Bronchial epithelial cell (primary cell): ENCODE results near the gene SLC37A1. TPM values are rescaled to one million over a fixed set of nuclear protein-coding genes. Genes with fewer than 3 reads are reported as not detected.
A peak's percentile ranks its signal among the peaks of the same experiment; 100 is the strongest.

ENCODE experiments used
- DNase-seq: peaks from one replicate; pipeline ENCODE4 v3.0.0-alpha.2; 2010; ENCODE audit warnings: low read depth
- FAIRE-seq: peaks from 2 replicates; lab custom pipeline; 2011; peaks lifted over from hg19 to GRCh38; lab: Jason Lieb, UNC
- H3K27me3 ChIP-seq: 2 replicates; pipeline ENCODE4 v1.5.1; 2011; ENCODE audit warnings: low read length; ENCODE audit not compliant: control insufficient read depth, insufficient read depth
- H3K36me3 ChIP-seq: 2 replicates; pipeline ENCODE4 v1.5.1; 2011; ENCODE audit warnings: low read length; ENCODE audit not compliant: control insufficient read depth, insufficient read depth
- H3K4me3 ChIP-seq: 2 replicates; pipeline ENCODE4 v1.5.1; 2011; ENCODE audit warnings: mild to moderate bottlenecking, low read depth, low read length, control low read depth
- CTCF ChIP-seq: IDR thresholded peaks from 2 replicates; pipeline ENCODE4 v1.5.1; 2011; ENCODE audit warnings: mild to moderate bottlenecking, moderate library complexity, low read length, control low read depth, inconsistent platforms; ENCODE audit not compliant: insufficient read depth, severe bottlenecking
- total RNA-seq: library from RNA; depleted of rRNA; stranded (reverse); fragments of >200 nt; gene quantifications from 2 replicates; pipeline ENCODE4 v1.2.1, GENCODE V29; 2014

SLC37A1 gene
- total RNA-seq, 1 donor from 2014 or later, result 7.1 TPM

- no peak for FAIRE-seq
- H3K27me3 ChIP-seq, result peaks cover 4% of the 10 kb centered on the region
- H3K4me3 ChIP-seq, result no peak overlapping the region
- DNase-seq, result no peak
- H3K36me3 ChIP-seq, result no peaks in the 10 kb centered on the region
- TF ChIP-seq CTCF, result no peak
These were observed 105.1 kb downstream of the SLC37A1 start for GRCh38 chr21:42618707-42619102.

- H3K27me3 ChIP-seq, result peaks cover 4% of the 10 kb centered on the region
- DNase-seq, result no peak
These were observed 105.5 kb downstream of the SLC37A1 start for GRCh38 chr21:42619166-42619565.

GRCh38 chr21:42619841-42620240 is 106.2 kb downstream of the SLC37A1 start:
- DNase-seq, result no peak
- Histone ChIP-seq H3K27me3 (peaks cover 4% of the 10 kb centered on the region), H3K36me3 (no peaks in the 10 kb centered on the region), H3K4me3 (no peak overlapping the region)
- no peak for FAIRE-seq
- no peak for TF ChIP-seq CTCF

More at GRCh38 chr21:42619166-42619565, 105.5 kb downstream of the SLC37A1 start:
- TF ChIP-seq CTCF, result no peak
- no peak overlapping the region for H3K4me3 ChIP-seq
- FAIRE-seq, result no peak
- no peaks in the 10 kb centered on the region for H3K36me3 ChIP-seq

- peaks cover 4% of the 10 kb centered on the region for H3K27me3 ChIP-seq
- H3K36me3 ChIP-seq, result no peaks in the 10 kb centered on the region
- FAIRE-seq (peak; percentile 13), DNase-seq (peak; percentile 38)
- no peak for TF ChIP-seq CTCF
- no peak overlapping the region for H3K4me3 ChIP-seq
These were observed 107.6 kb downstream of the SLC37A1 start for GRCh38 chr21:42621166-42621818.

- DNase-seq, result no peak
- no peak for TF ChIP-seq CTCF
- no peak overlapping the region for H3K4me3 ChIP-seq
- FAIRE-seq, result peak; percentile 62
- H3K27me3 ChIP-seq, result peaks cover 5% of the 10 kb centered on the region
- H3K36me3 ChIP-seq, result no peaks in the 10 kb centered on the region
These were observed 108.1 kb downstream of the SLC37A1 start for GRCh38 chr21:42621819-42622177.

GRCh38 chr21:42622284-42622683 is 108.6 kb downstream of the SLC37A1 start:
- Histone ChIP-seq H3K4me3 (no peak overlapping the region), H3K36me3 (no peaks in the 10 kb centered on the region), H3K27me3 (peaks cover 7% of the 10 kb centered on the region)
- TF ChIP-seq CTCF, result no peak
- DNase-seq (no peak), FAIRE-seq (no peak)
